Fibroblast of the aortic adventitia (primary cell): ENCODE results near the gene CARD10. TPM values are rescaled to one million over a fixed set of nuclear protein-coding genes. Genes with fewer than 3 reads are reported as not detected.

Experiments
- DNase-seq: peaks from one replicate; pipeline ENCODE4 v3.0.0-alpha.2; 2010; ENCODE audit warnings: low read depth
- H3K4me3 ChIP-seq: 2 replicates; pipeline ENCODE4 v1.5.1; 2011; ENCODE audit warnings: low read depth, mild to moderate bottlenecking, control low read depth, low read length, moderate library complexity
- CTCF ChIP-seq: IDR thresholded peaks from 2 replicates; pipeline ENCODE4 v1.5.1; 2011; ENCODE audit warnings: mild to moderate bottlenecking, low read length, control low read depth, inconsistent platforms; ENCODE audit not compliant: insufficient read depth
- total RNA-seq: library from RNA; depleted of rRNA; stranded (reverse); fragments of >200 nt; gene quantifications from 2 replicates; pipeline ENCODE4 v1.2.3, GENCODE V29; 2012; ENCODE audit warnings: low replicate concordance

Gene CARD10
- total RNA-seq, 1 donor, result 13.1 TPM

- no peak for TF ChIP-seq CTCF
- peak overlapping the region; percentile 88 for H3K4me3 ChIP-seq
- peak; percentile 45 for DNase-seq
Observed at GRCh38 chr22:37560608-37561211, 41.5 kb upstream of the CARD10 start.

DNA sequence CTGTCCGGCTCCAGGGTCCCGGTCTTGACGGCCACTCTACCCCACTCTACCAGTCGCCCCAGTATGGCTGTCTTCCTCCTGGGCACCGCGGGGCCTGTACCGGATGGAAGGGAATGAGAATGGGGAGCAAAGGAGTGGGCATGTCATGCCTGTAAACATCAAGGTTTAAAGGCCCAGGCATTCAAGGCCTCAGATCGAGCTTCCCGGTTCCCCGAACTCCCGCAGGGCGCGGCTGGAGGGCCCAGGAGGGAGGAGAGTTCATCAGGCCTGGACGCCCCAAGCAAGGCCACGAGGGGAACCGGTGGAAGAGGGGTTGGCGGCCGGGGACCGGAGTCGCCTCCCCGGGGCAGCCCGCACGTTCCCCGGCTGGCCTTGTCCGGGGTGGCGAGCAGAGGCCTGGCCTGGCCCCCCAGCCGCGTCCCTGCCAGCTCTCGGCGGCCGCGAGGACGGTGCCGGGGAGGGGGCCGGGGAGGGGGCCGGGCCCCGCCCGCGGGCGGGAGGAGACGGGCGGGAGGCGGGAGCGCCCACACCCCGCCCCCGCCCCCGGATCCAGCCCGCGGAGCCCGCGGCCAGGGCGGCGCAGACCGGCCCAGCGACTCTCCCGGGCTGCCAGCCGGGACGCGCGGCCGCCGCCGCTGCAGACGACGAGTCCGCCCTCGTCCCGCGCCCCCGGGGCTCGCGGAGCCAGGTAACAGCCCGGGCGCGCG, 40.8 kb upstream of the CARD10 start, which contains the start of gene CDC42EP1:
TSS of gene CDC42EP1 (plus strand) at position 580 of the 707 bp plus-strand sequence. CDS start 5,870 bp downstream, outside the sequence.
- H3K4me3 ChIP-seq, result peak within 1 kb of the TSS; percentile 88
- no peak for TF ChIP-seq CTCF
- peak; percentile 55 for DNase-seq

DNA sequence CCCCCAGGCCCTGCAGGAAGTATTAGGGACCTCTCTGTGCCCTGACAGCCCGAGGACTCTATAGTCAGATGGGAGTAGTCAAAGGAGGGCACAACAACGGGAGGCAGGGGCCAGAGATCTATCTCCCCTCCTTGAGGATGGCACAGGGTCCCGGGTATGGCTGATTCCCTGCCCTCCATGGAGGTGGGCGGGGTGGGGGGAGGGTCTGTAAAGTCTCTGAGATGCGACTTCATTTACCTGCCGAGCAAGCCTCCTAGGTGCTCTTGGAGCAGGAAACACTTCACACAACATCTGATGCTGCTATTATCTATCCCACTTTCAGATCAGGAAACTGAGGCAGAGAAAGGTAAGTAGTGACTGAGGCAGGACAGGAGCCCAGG, 40.3 kb upstream of the CARD10 start:
- DNase-seq, result no peak

GRCh38 chr22:37558815-37559214, 39.6 kb upstream of the CARD10 start:
- no peak for DNase-seq
- H3K4me3 ChIP-seq, result no peak overlapping the region
- no peak for TF ChIP-seq CTCF

More for the DNA sequence above, 40.3 kb upstream of the CARD10 start:
- peak overlapping the region; percentile 58 for H3K4me3 ChIP-seq
- TF ChIP-seq CTCF, result no peak

GRCh38 chr22:37557321-37558001, 38.2 kb upstream of the CARD10 start:
- TF ChIP-seq CTCF, result no peak
- no peak overlapping the region for H3K4me3 ChIP-seq
- DNase-seq, result no peak

GRCh38 chr22:37556710-37557109, 37.5 kb upstream of the CARD10 start:
- TF ChIP-seq CTCF, result no peak
- no peak for DNase-seq
- no peak overlapping the region for H3K4me3 ChIP-seq
